ENCODE data around the gene ABHD16A. TPM values are rescaled to one million over a fixed set of nuclear protein-coding genes. Genes with fewer than 3 reads are reported as not detected.

The ABHD16A gene
- polyA plus RNA-seq (130 and 154 TPM in 2 replicates), polyA minus RNA-seq (68.6 and 76.7 TPM in 2 replicates)

GRCh38 chr6:31702819-31703716, at the start of gene ABHD16A:
ABHD16A (minus strand) TSS chr6:31703324; CDS start chr6:31703281, 43 bp downstream.
- peak; percentile 81 for TF ChIP-seq REST (IDR thresholded peaks at IDR 0.05; ENCODE audit: borderline replicate concordance)
- TF ChIP-seq POLR2AphosphoS5 (IDR thresholded peaks at IDR 0.05), result peak; percentile 96
- TF ChIP-seq SMC3 (conservative IDR thresholded peaks at IDR 0.05; ENCODE audit: poor library complexity), result peak; percentile 8
- TF ChIP-seq EP300 (conservative IDR thresholded peaks at IDR 0.05; ENCODE audit: poor library complexity, severe bottlenecking), result peak; percentile 53
- TF ChIP-seq TAF1 (IDR thresholded peaks at IDR 0.05; ENCODE audit: low read depth), result peak; percentile 79
- no peak for TF ChIP-seq CTCF (IDR thresholded peaks at IDR 0.05; ENCODE audit: poor library complexity, severe bottlenecking)
- no peak for TF ChIP-seq EZH2 (IDR thresholded peaks at IDR 0.05; ENCODE audit: borderline replicate concordance, insufficient read depth, low read length, poor library complexity, severe bottlenecking)
- peak; percentile 87 for TF ChIP-seq MXI1 (conservative IDR thresholded peaks at IDR 0.05; ENCODE audit: poor library complexity, severe bottlenecking)
- TF ChIP-seq RAD21 (conservative IDR thresholded peaks at IDR 0.05), result no peak
- Histone ChIP-seq H3K4me3 (ENCODE audit: low read length) (peak within 1 kb of the TSS; percentile 84), H3K79me2 (replicated peaks; ENCODE audit: insufficient read depth, low read length) (peaks cover 26% of the 10 kb centered on the region), H3K9ac (ENCODE audit: low read length) (peak within 1 kb of the TSS; percentile 93), H3K27me3 (ENCODE audit: insufficient read depth, low read depth, low read length) (no peaks in the 10 kb centered on the region), H2AFZ (ENCODE audit: low read depth, low read length) (peak within 1 kb of the TSS; percentile 88), H3K4me2 (ENCODE audit: low read length) (peak within 1 kb of the TSS; percentile 96), H3K27ac (ENCODE audit: low read length) (peak within 1 kb of the TSS; percentile 95), H3K36me3 (ENCODE audit: insufficient read depth, low read length) (no peaks in the 10 kb centered on the region), H3F3A (ENCODE audit: insufficient read depth, low read length, poor library complexity, severe bottlenecking) (no peaks in the 10 kb centered on the region), H3K9me3 (ENCODE audit: low read length) (no peaks in the 10 kb centered on the region), H4K20me1 (ENCODE audit: insufficient read depth) (no peaks in the 10 kb centered on the region), H3K9me2 (ENCODE audit: insufficient read depth, low read length) (no peaks in the 10 kb centered on the region)

GRCh38 chr6:31752739-31753319, 49.7 kb upstream of the ABHD16A start:
- no peaks in the 10 kb centered on the region for H3K27me3 ChIP-seq (ENCODE audit: insufficient read depth, low read depth, low read length)
- no peaks in the 10 kb centered on the region for H3K36me3 ChIP-seq (ENCODE audit: insufficient read depth, low read length)
- no peak overlapping the region for H3K27ac ChIP-seq (ENCODE audit: low read length)
- no peak overlapping the region for H3K4me3 ChIP-seq (ENCODE audit: low read length)
- H4K20me1 ChIP-seq (ENCODE audit: insufficient read depth), result no peaks in the 10 kb centered on the region
- H3K9me3 ChIP-seq (ENCODE audit: low read length), result no peaks in the 10 kb centered on the region
- TF ChIP-seq EZH2 (IDR thresholded peaks at IDR 0.05; ENCODE audit: borderline replicate concordance, insufficient read depth, low read length, poor library complexity, severe bottlenecking) (no peak), RAD21 (conservative IDR thresholded peaks at IDR 0.05) (no peak), TAF1 (IDR thresholded peaks at IDR 0.05; ENCODE audit: low read depth) (no peak), EP300 (conservative IDR thresholded peaks at IDR 0.05; ENCODE audit: poor library complexity, severe bottlenecking) (no peak), MXI1 (conservative IDR thresholded peaks at IDR 0.05; ENCODE audit: poor library complexity, severe bottlenecking) (no peak), POLR2AphosphoS5 (IDR thresholded peaks at IDR 0.05) (no peak), SMC3 (conservative IDR thresholded peaks at IDR 0.05; ENCODE audit: poor library complexity) (no peak), CTCF (IDR thresholded peaks at IDR 0.05; ENCODE audit: poor library complexity, severe bottlenecking) (no peak), REST (IDR thresholded peaks at IDR 0.05; ENCODE audit: borderline replicate concordance) (no peak)
- H3K4me2 ChIP-seq (ENCODE audit: low read length), result no peak overlapping the region
- no peak overlapping the region for H2AFZ ChIP-seq (ENCODE audit: low read depth, low read length)
- H3K9me2 ChIP-seq (ENCODE audit: insufficient read depth, low read length), result no peaks in the 10 kb centered on the region
- H3K9ac ChIP-seq (ENCODE audit: low read length), result no peak overlapping the region
- H3F3A ChIP-seq (ENCODE audit: insufficient read depth, low read length, poor library complexity, severe bottlenecking), result no peaks in the 10 kb centered on the region
- H3K79me2 ChIP-seq (replicated peaks; ENCODE audit: insufficient read depth, low read length), result no peaks in the 10 kb centered on the region

Measured in neural cell (in vitro differentiated cells).